RPMI7951 (cell line): ENCODE measurements around the gene CENPH. TPM values are rescaled to one million over a fixed set of nuclear protein-coding genes. Genes with fewer than 3 reads are reported as not detected.
"Not testable (repeated sequence)": the region's sequence is repeated elsewhere in the genome, so short reads cannot be mapped to it uniquely, and the experiment has no call there.

Experiments
- DNase-seq: peaks from one replicate; pipeline ENCODE4 v3.0.0-alpha.2; 2012; ENCODE audit warnings: low read depth
- total RNA-seq: library from RNA; depleted of rRNA; stranded (reverse); fragments of >200 nt; shearing (Covaris generic); gene quantifications from 2 replicates; pipeline ENCODE4 v1.2.3, GENCODE V29; 2014; rRNA removed

The CENPH gene
- total RNA-seq, result 56.5 and 57.9 TPM in 2 replicates

- peak; percentile 89 for DNase-seq
Measured at GRCh38 chr5:69189162-69190086, at the start of gene CENPH. Gene CENPH (plus strand): TSS chr5:69189583. CDS start chr5:69189635, 52 bp downstream.

GRCh38 chr5:69140239-69140638 is 49.1 kb upstream of the CENPH start:
- DNase-seq, result not testable (repeated sequence)

- no peak for DNase-seq
Measured at GRCh38 chr5:69140827-69141226, 48.6 kb upstream of the CENPH start.

- not testable (repeated sequence) for DNase-seq
Measured at GRCh38 chr5:69148576-69148975, 40.8 kb upstream of the CENPH start.

GRCh38 chr5:69148981-69149675 is 40.3 kb upstream of the CENPH start:
- DNase-seq, result no peak

- DNase-seq, result no peak
Measured at GRCh38 chr5:69149676-69150010, 39.7 kb upstream of the CENPH start.

GRCh38 chr5:69152731-69153130 is 36.7 kb upstream of the CENPH start:
- DNase-seq, result no peak

GRCh38 chr5:69156456-69156855 is 32.9 kb upstream of the CENPH start:
- DNase-seq, result no peak

GRCh38 chr5:69158039-69158438 is 31.3 kb upstream of the CENPH start:
- DNase-seq, result no peak

- DNase-seq, result no peak
Measured at GRCh38 chr5:69160651-69161050, 28.7 kb upstream of the CENPH start.

GRCh38 chr5:69166686-69167492 is 22.5 kb upstream of the CENPH start, which contains the start of gene CCNB1:
Gene CCNB1 (plus strand): TSS chr5:69167150. CDS start chr5:69167263, 113 bp downstream.
- peak; percentile 94 for DNase-seq

GRCh38 chr5:69167493-69167855 is 21.9 kb upstream of the CENPH start:
- no peak for DNase-seq

GRCh38 chr5:69167929-69168328 is 21.5 kb upstream of the CENPH start:
- no peak for DNase-seq

GRCh38 chr5:69170495-69170894 is 18.9 kb upstream of the CENPH start:
- DNase-seq, result no peak

GRCh38 chr5:69170969-69171368 is 18.4 kb upstream of the CENPH start:
- no peak for DNase-seq

- not testable (repeated sequence) for DNase-seq
Measured at GRCh38 chr5:69181659-69182293, 7.6 kb upstream of the CENPH start.

- DNase-seq, result no peak
Measured at GRCh38 chr5:69184621-69185020, 4.8 kb upstream of the CENPH start.

- no peak for DNase-seq
Measured at GRCh38 chr5:69187342-69187741, 2.0 kb upstream of the CENPH start.

- no peak for DNase-seq
Measured at GRCh38 chr5:69188811-69189161, 597 bp upstream of the CENPH start.

- no peak for DNase-seq
Measured at GRCh38 chr5:69202497-69202896, 13.1 kb downstream of the CENPH start.

- no peak for DNase-seq
Measured at GRCh38 chr5:69206528-69207190, 17.3 kb downstream of the CENPH start.
